NCI-H446 treated with DMSO at 0.1 percent for 48 hours (cell line): ENCODE data around the gene MRPS6.

Experiments used
- DNase-seq: peaks from one replicate; lab custom pipeline; 2025; lab: John Stamatoyannopoulos, UW

The MRPS6 gene

DNA sequence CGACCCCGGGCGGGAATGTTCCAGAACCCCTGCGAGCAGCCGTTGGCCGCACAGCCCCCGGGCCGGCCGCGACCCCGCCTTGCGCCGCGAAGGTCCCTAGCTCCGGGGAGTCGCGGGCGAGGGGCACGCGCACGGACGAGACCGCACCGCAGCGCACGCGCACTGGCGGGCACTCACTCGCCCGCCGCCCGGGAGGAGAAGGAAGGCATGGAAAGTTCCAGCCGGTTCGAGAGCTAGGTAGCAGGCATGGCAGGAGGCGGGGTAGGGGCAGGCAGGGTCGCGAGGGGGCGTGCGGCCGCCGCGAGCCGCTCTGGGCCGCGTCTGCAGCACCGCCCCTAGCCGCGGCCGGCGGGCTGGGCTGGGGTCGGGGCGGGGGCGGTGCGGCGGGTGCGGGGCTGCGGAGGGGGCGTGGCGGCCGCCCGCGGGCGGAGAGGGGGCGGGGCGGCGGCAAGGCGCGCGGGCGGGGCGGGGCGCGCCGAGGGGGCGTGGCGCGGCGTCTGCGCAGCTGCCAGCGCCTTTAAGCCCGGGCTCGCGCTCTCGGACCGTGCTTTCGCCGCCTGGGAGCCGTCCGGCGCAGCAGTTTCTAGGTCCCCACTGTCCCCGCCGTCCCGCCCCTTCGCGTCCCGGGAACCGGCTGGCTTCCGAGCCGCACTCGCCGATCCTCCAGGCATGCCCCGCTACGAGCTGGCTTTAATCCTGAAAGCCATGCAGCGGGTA, at the start of gene MRPS6, which contains the start of gene SLC5A3:
TSS of gene MRPS6 (plus strand) at position 547 of the 717 bp plus-strand sequence. CDS start at position 670, 123 bp downstream.
TSS of gene SLC5A3 (plus strand) at position 547 of the 717 bp plus-strand sequence. CDS start 21,621 bp downstream, outside the sequence.
- peak; percentile 58 for DNase-seq

DNA sequence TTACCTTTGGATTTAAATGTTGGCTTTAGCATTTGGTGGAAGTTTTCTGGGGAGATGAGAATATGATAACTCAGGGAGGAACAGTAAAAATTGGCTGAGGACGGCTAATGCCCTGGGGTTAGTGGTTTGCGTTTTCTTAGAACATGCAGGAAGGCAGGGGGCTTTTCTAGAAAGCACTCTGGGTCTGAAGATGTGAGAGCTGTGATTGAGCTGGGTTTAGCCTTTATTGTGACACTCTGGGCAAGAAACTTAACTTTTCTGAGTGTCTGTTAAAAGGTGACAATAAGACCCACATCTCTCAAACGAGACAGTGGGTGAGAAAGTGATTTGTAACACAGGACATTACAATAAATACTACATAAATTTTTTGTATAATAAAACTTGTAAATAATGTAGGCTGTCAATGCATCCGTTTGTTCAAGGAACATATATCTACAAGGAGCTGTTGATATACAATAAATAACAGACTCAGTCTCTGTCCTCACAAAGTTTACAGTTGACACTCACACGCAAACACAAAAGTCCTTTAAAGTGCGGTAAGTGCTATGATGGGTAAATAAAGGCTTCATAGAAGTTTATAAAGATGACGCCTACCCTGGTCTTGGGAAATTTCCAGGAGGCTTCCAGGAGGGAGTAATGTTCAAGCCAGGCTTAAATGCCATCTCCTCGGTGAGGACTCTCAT, 49.5 kb upstream of the MRPS6 start:
- no peak for DNase-seq

GRCh38 chr21:34024374-34024693, 49.0 kb upstream of the MRPS6 start:
- no peak for DNase-seq

GRCh38 chr21:34027721-34028461, 45.5 kb upstream of the MRPS6 start:
- no peak for DNase-seq

GRCh38 chr21:34029743-34030528, 43.4 kb upstream of the MRPS6 start:
- no peak for DNase-seq

GRCh38 chr21:34031835-34032370, 41.5 kb upstream of the MRPS6 start:
- DNase-seq: no peak

DNA sequence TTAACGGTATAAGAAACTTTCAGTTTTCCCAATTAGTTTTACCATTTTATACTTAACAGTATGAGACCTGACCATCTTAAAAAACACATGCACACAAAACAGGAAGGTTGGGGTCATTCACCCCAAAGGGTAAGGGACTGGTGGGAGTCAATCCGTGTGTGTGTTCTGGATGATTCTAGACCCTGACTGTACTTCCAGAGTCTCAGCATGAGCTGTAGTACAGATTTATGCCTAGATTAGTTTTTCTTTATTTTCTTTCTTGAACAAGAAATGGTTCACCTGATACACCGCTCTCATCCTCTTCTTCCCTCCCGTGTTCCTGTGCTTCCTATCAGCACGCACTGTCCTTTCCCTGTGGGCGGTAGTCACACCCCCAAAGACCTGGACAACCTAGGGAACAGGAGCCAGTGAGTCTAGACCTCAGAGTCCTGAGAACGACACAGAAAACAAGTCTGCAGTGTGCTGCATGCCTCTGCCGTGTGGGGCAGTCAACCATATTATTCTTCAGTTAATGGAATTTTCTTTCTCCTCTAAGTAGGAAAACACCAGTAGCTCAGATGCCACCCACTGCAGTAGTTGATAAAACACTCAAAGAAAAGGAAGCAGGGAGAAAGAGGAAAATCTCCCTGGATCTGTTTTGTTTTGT, 38.9 kb upstream of the MRPS6 start:
- no peak for DNase-seq

DNA sequence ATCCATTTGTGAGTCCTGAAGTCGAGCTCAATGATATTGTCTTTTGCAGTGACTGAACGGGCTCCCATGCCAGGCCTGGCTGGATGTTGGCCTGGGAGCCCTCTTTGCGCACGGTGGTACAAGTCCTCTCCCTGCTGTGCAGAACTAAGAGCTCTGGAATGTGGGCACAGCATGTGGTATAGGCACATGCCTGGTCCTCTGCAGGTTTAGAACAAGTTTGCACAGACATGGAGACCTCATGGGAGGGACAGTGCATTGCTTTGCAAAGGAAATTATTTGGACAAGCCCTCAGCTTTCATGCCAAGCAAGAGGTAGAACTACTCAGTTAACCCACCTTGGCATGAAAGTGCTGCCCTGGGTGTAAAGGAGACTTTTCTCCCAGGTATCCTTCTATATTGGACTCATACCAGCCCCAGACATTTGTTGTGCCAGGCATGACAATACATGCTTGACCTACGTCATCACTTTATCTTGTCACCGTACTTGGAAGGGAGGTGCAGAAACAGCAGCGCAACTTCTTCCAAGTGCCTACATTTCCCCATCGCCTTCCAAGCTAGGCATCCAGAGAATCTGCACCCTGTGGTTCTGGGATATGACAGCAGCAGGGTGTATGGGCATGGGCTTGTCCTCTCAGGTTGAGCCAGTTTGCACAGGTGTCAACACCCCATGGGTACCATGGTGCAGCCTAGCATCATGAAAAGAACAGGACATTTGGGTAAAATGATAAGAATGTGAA, 37.6 kb upstream of the MRPS6 start:
- no peak for DNase-seq

- no peak for DNase-seq
These were observed 36.2 kb upstream of the MRPS6 start for GRCh38 chr21:34037009-34037795.

- no peak for DNase-seq
These were observed 33.5 kb upstream of the MRPS6 start for GRCh38 chr21:34039678-34040382.

GRCh38 chr21:34042735-34043134, 30.6 kb upstream of the MRPS6 start:
- no peak for DNase-seq

DNA sequence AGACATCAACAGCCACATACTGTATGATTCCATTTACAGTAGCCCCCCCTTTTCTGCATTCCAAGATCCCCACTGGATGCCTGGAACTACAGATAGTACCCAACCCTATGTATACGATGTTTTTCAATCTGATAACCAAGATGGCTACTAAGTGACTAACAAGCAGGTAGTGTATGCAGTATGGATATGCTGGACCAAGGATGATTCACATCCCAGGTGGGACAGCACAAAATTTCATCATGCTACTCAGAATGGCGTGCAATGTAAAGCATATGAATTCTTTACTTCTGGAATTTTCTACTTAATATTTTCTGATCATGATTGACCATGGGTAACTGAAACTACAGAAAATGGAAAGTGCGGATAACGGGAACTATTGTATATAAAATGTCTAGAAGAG, 30.0 kb upstream of the MRPS6 start:
- DNase-seq: no peak

- DNase-seq: no peak
These were observed 26.5 kb upstream of the MRPS6 start for GRCh38 chr21:34046917-34047316.

DNA sequence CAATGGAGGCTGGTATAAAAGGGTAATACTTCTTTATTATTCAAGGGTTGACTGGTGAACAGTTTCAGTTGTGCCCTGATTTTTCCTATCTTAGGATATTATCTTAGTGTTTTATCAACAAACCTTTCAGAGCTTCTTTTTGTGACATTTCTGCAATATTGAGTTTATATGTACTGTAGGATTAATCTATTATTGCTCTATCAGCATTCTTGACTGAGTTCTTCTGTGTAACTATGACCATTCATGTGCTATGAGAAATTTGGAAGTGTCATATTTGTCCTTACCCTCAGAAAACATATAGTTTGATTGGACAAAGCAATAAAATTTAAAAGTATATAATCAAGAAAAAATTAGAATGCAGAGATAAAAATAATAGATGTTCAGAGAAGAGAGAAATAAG, 25.5 kb upstream of the MRPS6 start:
- no peak for DNase-seq

- DNase-seq: no peak
These were observed 21.2 kb upstream of the MRPS6 start for GRCh38 chr21:34052171-34052570.

- DNase-seq: no peak
These were observed 19.1 kb upstream of the MRPS6 start for GRCh38 chr21:34054259-34054658.

DNA sequence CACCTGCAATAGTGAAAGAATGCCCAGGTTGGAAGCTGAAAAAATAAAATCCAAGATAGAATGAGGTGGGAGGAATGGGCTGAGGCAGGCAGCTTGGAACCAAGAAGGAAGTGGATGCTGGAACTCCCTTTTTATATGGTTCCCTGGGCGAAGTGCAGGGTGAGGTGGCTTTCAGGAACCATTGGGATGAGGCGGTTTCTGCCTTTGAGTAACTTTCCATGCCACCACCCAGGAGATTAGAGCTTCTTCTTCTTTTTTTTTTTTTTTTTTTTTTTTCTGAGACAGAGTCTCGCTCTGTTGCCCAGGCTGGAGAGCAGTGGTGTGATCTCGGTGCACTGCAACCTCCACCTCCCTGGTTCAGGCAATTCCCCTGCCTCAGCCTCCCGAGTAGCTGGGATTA, 17.8 kb upstream of the MRPS6 start:
- no peak for DNase-seq

- no peak for DNase-seq
These were observed 11.4 kb upstream of the MRPS6 start for GRCh38 chr21:34061983-34062382.

DNA sequence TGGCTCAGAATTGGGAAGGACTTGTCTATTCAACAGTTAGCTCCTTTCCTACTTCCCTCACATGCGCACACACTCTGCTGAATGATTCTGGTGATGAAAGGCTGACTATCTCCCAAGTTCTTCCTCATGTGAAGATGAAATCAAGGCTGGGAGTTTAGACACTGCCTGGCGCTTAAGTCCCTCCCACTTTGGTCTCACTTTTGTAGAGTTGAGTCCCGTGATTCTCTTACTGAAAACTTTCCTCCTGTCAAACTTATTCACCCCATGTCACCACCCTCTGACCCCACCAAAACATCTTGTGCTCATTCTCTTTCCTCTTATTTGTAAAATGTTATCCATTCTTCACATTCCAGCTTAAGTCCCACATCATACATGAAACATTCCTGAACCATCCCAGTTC, 8.4 kb upstream of the MRPS6 start:
- DNase-seq: no peak
